Thymus (tissue), 14 donors: ENCODE measurements around the gene HERC6. TPM values are rescaled to one million over a fixed set of nuclear protein-coding genes. Genes with fewer than 3 reads are reported as not detected.
"Not testable (repeated sequence)": the region's sequence is repeated elsewhere in the genome, so short reads cannot be mapped to it uniquely, and the experiment has no call there.

ENCODE experiments used
- DNase-seq, 9 donors: peaks; one replicate each; pipeline ENCODE4 v3.0.0-alpha.2; 2013; ENCODE audit warnings: low spot score in 9 of 9, low read depth in 6 of 9, missing footprints in 1 of 9
- H3K27ac ChIP-seq, 2 donors: one replicate each; pipeline ENCODE4 v1.5.1; 2013; ENCODE audit warnings: control low read depth in 1 of 2, low read depth in 1 of 2, low read length in 1 of 2, mild to moderate bottlenecking in 1 of 2, moderate library complexity in 1 of 2
- H3K27me3 ChIP-seq, 2 donors: one replicate each; pipeline ENCODE4 v1.5.1; 2013; ENCODE audit warnings: low read length in 1 of 2; ENCODE audit not compliant: control insufficient read depth in 2 of 2, insufficient read depth in 1 of 2
- H3K36me3 ChIP-seq, 2 donors: one replicate each; pipeline ENCODE4 v1.5.1; 2013; ENCODE audit warnings: low read length in 1 of 2, mild to moderate bottlenecking in 1 of 2, moderate library complexity in 1 of 2; ENCODE audit not compliant: control insufficient read depth in 2 of 2, insufficient read depth in 2 of 2
- H3K4me1 ChIP-seq, 2 donors: one replicate each; pipeline ENCODE4 v1.5.1; 2013; ENCODE audit warnings: low read length in 2 of 2; ENCODE audit not compliant: control insufficient read depth in 2 of 2, insufficient read depth in 2 of 2
- H3K4me3 ChIP-seq, 2 donors: one replicate each; pipeline ENCODE4 v1.5.1; 2013; ENCODE audit warnings: low read length in 2 of 2, control low read depth in 1 of 2, mild to moderate bottlenecking in 1 of 2
- H3K9me3 ChIP-seq, 2 donors: one replicate each; pipeline ENCODE4 v1.5.1; 2013; ENCODE audit warnings: low read length in 1 of 2, mild to moderate bottlenecking in 1 of 2; ENCODE audit not compliant: control insufficient read depth in 2 of 2, insufficient read depth in 1 of 2
- WGBS: extraction: QIAGEN DNeasy Blood & Tissue Kit; methylation state at CpG from one replicate; pipeline ENCODE4 v1.1.7; 2013; 5-methylcytosine and 5-hydroxymethylcytosine counted together
- long read RNA-seq, 10 donors: transcript quantifications; one replicate each; lab custom pipeline, GENCODE V29; 2026
- polyA plus RNA-seq: library from polyadenylated mRNA; stranded (reverse); fragments of 200-250 nt; gene quantifications from one replicate; pipeline ENCODE4 v1.2.3, GENCODE V29; 2013
- total RNA-seq: library from RNA; stranded (reverse); fragments of 120-200 nt; gene quantifications from one replicate; pipeline ENCODE4 v1.2.4, GENCODE V29; 2013
- donor health status: healthy.

Gene HERC6
- total RNA-seq (18.9 TPM), polyA plus RNA-seq (11.8 TPM)
- long read RNA-seq, donor 1: 0 reads
- long read RNA-seq, donor 2: 0 reads
- long read RNA-seq, donor 3, partial matches to known transcripts: 0 of 3 reads
- long read RNA-seq, donor 3, other reads (novel, unspliced or antisense): 0 of 3 reads
- long read RNA-seq, donor 4: 0 reads
- long read RNA-seq, donor 5, partial matches to known transcripts: 0 of 3 reads
- long read RNA-seq, donor 5, other reads (novel, unspliced or antisense): 0 of 3 reads
- long read RNA-seq, donor 6, partial matches to known transcripts: 0 of 2 reads
- long read RNA-seq, donor 6, other reads (novel, unspliced or antisense): 0 of 2 reads
- long read RNA-seq, donor 7: 0 reads
- long read RNA-seq, donor 8: 0 reads
- long read RNA-seq, donor 9, partial matches to known transcripts: 0 of 1 reads
- long read RNA-seq, donor 9, other reads (novel, unspliced or antisense): 0 of 1 reads
- long read RNA-seq, donor 10: 0 reads

DNA sequence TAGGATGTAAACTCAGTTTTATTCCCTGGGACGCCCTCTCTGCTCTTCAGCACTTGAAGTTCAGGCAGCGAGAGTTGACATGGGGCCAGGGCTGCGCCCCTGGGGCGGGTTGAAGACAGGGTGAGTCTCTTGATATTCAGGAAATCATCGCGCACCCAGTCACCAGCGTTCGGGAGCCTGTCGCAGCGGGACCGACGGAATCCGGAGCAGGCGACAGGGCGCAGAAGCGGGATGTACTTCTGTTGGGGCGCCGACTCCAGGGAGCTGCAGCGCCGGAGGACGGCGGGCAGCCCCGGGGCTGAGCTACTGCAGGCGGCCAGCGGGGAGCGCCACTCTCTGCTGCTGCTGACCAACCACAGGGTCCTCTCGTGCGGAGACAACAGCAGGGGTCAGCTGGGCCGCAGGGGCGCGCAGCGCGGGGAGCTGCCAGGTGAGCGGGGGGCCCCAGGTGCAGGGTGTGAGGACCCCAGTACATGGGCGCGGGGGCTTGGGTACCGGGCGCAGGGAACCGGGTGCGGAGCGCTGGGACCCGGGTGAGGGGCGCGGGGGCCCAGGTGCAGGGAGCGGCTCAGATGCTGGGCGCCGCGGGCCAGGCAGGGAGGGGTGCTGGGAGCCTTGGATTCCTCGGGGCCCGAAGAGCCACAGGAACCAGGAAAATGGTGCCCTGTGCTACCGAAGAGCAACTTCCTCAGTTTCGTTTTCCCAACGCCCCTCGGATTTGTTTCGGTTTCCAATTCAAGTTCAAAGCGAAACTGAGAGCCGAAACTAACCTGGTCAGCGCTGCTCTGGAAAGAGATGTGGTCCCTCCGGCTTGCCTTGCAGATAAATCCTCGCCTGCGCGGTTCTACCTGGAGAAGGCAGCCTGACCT is at the start of gene HERC6:
HERC6 (plus strand) TSS at position 162 of the 869 bp plus-strand sequence; CDS start at position 232, 70 bp downstream.
- peak; percentile 53 to 90 (median 68) for DNase-seq
- WGBS: 1% methylated on average over 62 of the region's 62 CpGs
- Histone ChIP-seq H3K27ac (peak within 1 kb of the TSS; percentile 73 to 88), H3K4me1 (peaks cover 0 to 4% of the 10 kb centered on the region in 2 donors), H3K4me3 (peak within 1 kb of the TSS; percentile 71 to 96), H3K27me3 (peaks cover 0 to 5% of the 10 kb centered on the region in 2 donors), H3K9me3 (no peaks in the 10 kb centered on the region), H3K36me3 (no peaks in the 10 kb centered on the region)

GRCh38 chr4:88333741-88334405 is 44.8 kb upstream of the HERC6 start:
- H3K4me1 ChIP-seq: no peaks in the 10 kb centered on the region
- H3K9me3 ChIP-seq: no peaks in the 10 kb centered on the region
- H3K27ac ChIP-seq: no peak overlapping the region
- no peak overlapping the region for H3K4me3 ChIP-seq
- no peaks in the 10 kb centered on the region for H3K27me3 ChIP-seq
- no peaks in the 10 kb centered on the region for H3K36me3 ChIP-seq
- no peak for DNase-seq
- 100% methylated on average over 1 of the region's 1 CpG for WGBS

GRCh38 chr4:88335092-88335665 is 43.5 kb upstream of the HERC6 start:
- Histone ChIP-seq H3K36me3 (no peaks in the 10 kb centered on the region), H3K9me3 (no peaks in the 10 kb centered on the region), H3K27ac (no peak overlapping the region), H3K4me1 (no peaks in the 10 kb centered on the region), H3K27me3 (no peaks in the 10 kb centered on the region), H3K4me3 (no peak overlapping the region)
- WGBS: 92% methylated on average over 11 of the region's 11 CpGs
- no peak for DNase-seq

GRCh38 chr4:88341227-88342192 is 37.1 kb upstream of the HERC6 start:
- WGBS: 94% methylated on average over 8 of the region's 8 CpGs
- no peak for DNase-seq

GRCh38 chr4:88346902-88347301 is 31.8 kb upstream of the HERC6 start:
- DNase-seq, H3K4me3 ChIP-seq, H3K4me1 ChIP-seq, H3K9me3 ChIP-seq, H3K36me3 ChIP-seq, H3K27ac ChIP-seq, H3K27me3 ChIP-seq: not testable (repeated sequence)
- WGBS: 98% methylated on average over 3 of the region's 3 CpGs

More at GRCh38 chr4:88341227-88342192, 37.1 kb upstream of the HERC6 start:
- H3K27me3 ChIP-seq: no peaks in the 10 kb centered on the region
- no peak overlapping the region for H3K27ac ChIP-seq
- no peaks in the 10 kb centered on the region for H3K36me3 ChIP-seq
- H3K9me3 ChIP-seq: no peaks in the 10 kb centered on the region
- H3K4me1 ChIP-seq: no peaks in the 10 kb centered on the region
- no peak overlapping the region for H3K4me3 ChIP-seq

GRCh38 chr4:88348761-88349160 is 29.9 kb upstream of the HERC6 start:
- not testable (repeated sequence) for H3K4me1 ChIP-seq, DNase-seq, H3K4me3 ChIP-seq, H3K27ac ChIP-seq, H3K27me3 ChIP-seq, H3K9me3 ChIP-seq, H3K36me3 ChIP-seq
- WGBS: 84% methylated on average over 7 of the region's 7 CpGs

DNA sequence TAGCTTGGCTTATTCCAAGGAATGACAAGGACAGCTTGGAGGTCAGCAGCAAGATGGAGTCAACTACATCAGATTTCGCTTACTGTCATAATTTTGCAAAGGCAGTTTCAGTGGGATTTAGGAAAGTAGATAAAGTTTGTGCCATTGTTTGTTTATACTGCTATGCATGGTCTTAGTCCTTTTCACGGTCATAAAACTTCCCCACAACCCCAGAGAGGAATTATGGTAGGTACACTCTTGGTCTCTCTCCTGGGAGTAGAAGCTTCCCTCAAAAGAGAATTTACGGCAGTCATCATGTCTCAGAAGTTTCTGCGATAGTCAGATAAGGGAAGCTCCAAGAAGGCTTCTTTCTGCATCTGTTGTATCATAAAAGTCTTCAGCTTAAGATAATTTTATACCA is 27.9 kb upstream of the HERC6 start:
- H3K27me3 ChIP-seq: no peaks in the 10 kb centered on the region
- H3K27ac ChIP-seq: no peak overlapping the region
- no peak overlapping the region for H3K4me3 ChIP-seq
- 96% methylated on average over 4 of the region's 4 CpGs for WGBS
- H3K4me1 ChIP-seq: no peaks in the 10 kb centered on the region
- H3K9me3 ChIP-seq: no peaks in the 10 kb centered on the region
- DNase-seq: no peak
- H3K36me3 ChIP-seq: no peaks in the 10 kb centered on the region
